Activated CD8-positive, alpha-beta memory T cell treated with anti-CD3 and anti-CD28 coated beads, Interleukin-2, amount 50 U/mL, for 48 hours (primary cell): Measurements from ENCODE around the gene ABCG4.
"Not testable (repeated sequence)": the region's sequence is repeated elsewhere in the genome, so short reads cannot be mapped to it uniquely, and the experiment has no call there.

Experiments
- DNase-seq: peaks from one replicate; pipeline ENCODE4 v3.0.0-alpha.2; 2020

The ABCG4 gene

DNA sequence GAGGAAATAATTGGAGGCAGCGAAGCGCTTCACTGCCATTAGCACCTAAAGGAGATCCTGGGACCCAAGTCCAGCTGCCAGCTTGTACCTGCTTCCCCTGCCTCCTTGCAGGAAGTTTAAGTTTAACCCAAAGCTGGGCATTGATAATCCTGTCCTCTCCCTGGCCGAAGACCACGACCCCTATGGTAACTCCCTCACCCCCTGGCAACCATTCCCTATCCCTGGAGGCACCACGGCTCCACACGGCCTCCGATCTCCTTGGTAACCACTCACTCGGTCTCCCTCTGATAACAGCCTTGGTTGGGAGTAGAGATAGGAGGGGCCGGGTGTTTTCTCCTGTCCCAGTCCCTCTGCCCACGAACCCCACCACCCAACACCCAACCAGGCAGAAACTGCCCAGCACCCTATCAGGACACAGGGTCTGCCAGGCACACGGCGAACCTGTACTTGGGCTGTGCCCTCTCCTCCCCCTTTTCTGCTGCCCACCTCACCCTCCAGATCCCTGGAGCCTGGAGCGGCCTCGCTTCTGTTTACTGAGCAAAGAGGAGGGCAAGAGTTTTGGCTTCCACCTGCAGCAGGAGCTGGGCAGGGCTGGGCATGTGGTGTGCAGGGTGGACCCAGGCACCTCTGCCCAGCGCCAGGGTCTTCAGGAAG lies 37.3 kb downstream of the ABCG4 start:
- DNase-seq: no peak

GRCh38 chr11:119187123-119187892 lies 38.5 kb downstream of the ABCG4 start:
- no peak for DNase-seq

DNA sequence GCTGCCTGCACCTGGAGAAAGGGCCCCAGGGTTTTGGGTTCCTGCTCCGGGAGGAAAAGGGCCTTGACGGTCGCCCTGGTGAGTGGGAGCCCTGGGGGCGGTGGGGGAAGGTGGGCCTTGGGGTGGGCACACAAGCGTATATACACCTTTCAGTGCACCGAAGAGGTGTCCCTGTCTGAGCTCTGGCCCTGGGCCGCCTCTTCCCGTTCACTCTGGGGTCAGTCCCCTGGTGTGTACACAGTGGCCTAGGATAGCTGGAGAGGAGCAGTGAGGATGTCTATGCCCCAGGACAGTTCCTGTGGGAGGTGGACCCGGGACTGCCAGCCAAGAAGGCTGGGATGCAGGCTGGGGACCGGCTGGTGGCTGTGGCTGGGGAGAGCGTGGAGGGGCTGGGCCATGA lies 39.2 kb downstream of the ABCG4 start:
- DNase-seq: no peak

DNA sequence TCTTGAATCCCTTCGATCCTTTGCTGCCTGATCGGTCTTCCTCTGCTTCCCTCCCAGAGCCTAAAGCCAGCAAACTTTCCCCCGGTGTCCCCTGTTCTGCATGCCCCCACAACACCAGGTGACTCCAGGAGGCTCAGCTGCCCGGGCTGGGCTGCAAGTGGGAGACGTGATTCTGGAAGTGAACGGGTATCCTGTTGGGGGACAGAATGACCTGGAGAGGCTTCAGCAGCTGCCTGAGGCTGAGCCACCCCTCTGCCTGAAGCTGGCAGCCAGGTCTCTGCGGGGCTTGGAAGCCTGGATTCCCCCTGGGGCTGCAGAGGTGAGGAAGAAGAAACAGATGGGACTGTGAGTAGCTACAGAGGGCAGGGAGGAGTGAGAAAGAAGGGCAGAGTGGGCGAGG lies 40.0 kb downstream of the ABCG4 start:
- DNase-seq: no peak

DNA sequence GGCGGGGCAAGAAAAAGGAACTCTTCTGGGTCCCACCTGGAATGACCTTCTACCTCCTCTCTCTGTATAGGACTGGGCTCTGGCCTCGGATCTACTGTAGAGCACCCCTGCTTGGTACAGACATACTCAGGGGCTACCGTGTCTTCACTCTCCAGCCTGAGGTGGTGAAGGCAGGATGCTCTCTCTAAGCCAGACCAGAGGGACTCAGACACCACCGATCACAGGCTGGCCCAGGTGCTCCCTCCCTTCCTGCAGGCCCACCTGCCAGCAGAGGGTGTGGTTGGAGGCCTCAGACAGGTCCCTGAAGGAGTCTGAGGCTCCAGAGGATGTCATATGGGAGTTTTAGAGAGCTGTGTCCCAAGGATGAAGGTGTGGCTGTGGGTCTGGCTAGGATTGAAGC lies 40.5 kb downstream of the ABCG4 start:
- no peak for DNase-seq

DNA sequence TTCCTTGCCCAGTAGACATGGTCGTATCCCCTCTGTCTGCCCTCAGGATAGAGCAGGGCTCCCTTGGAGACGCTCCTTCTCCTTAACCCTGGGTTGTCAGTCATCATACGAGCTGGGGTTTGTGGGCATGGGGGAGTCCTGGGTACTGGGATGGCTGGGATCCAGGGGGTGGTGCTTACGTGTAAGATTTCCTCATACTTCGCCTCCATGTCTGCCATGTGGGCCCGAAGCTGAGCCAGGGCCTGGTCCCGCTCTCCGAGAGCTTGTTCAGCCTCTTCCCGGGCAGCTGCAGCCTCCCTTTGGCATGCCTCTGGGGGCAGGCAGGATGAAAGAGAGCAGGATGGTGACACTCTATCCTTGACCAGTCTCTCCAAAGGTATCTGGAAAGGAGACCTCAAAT lies 41.7 kb downstream of the ABCG4 start:
- DNase-seq: no peak

GRCh38 chr11:119191265-119191664 lies 42.4 kb downstream of the ABCG4 start:
- DNase-seq: not testable (repeated sequence)

- no peak for DNase-seq
These were observed 43.3 kb downstream of the ABCG4 start for GRCh38 chr11:119192111-119192510.

GRCh38 chr11:119193001-119193400 lies 44.1 kb downstream of the ABCG4 start:
- DNase-seq: no peak

DNA sequence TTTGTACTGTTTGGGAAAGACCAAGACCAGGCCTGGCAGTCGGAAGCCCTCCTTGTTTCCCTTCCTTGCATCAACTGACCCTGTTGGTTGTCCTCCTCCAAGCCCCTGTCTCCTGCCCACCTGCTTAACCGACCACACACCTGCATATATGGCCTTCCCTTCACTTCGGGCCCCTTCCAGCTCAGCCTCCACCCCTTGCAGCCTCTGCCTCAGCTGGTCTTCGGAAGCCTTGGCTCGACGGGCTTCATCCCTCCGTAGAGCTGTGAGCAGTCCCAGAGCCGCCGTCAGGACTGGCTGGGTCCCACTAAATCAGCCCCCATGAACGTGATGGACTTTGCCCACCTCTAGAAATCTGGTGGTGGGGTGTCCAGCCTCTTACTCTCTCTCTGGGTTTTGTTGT lies 44.8 kb downstream of the ABCG4 start:
- no peak for DNase-seq

DNA sequence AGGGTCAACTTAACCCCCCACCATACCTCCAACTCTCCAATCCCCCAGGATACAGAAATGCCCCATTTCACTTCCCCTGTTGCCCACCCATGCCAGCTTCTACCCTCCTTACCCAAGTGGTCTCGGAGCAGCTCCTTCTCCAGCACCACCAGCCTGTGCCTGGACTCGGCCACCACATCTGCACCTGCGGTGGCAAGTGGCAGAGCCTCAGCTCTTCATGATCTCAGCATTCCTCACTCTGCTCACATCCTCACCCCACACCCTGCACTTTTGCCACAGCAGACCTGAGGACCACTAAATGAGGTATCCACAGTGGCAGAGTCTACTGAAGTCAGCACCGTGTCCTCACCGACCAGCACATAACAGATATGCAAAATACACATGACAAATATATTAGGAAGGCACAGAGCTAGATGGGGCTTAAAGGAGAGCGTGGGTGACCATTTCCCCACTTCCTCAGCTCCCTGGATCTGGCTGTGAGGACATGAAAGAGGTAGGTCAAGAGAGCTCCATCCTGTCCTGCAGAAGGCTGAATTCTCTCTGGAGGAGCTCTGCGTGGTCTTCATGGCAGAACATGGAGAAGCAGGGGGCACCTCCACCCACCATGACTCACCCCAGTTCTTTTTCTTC lies 46.1 kb downstream of the ABCG4 start:
- no peak for DNase-seq

DNA sequence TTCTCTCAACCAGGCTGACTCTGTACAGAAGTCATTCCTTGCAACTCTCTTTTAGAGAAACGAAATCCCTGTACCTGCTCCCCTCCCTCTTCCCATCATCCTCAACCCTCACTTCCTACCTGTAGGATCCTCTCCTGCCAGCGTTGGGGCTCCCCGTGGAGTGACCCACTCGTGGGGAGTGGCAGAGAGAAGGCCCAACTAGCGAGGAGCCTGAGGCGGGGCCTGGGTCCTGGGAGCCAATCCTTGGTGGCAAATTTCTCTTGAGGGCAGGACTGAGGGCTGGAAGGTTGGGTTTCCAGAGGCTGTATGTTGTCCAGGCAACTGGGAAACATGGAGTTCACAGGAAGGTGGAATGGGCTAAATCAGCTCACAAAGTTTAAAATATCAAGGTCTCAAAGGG lies 46.8 kb downstream of the ABCG4 start:
- DNase-seq: no peak

- DNase-seq: no peak
These were observed 48.1 kb downstream of the ABCG4 start for GRCh38 chr11:119196833-119197483.

DNA sequence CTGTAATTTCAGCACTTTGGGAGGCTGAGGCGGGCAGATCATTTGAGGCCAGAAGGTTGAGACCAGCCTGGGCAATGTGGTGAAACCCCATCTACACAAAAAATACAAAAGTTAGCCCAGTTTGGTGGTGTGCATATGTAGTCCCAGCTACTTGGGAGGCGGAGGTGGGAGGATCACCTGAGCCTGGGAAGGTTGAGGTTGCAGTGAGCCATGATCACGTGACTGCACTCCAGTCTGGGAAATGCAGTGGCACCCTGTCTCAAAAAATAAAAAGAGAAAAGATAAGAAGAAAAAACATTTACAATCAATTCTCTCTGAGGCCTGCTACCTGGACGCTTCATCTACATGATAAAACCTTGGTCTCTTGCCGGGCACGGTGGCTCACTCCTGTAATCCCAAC lies 50.1 kb downstream of the ABCG4 start:
- no peak for DNase-seq

DNA sequence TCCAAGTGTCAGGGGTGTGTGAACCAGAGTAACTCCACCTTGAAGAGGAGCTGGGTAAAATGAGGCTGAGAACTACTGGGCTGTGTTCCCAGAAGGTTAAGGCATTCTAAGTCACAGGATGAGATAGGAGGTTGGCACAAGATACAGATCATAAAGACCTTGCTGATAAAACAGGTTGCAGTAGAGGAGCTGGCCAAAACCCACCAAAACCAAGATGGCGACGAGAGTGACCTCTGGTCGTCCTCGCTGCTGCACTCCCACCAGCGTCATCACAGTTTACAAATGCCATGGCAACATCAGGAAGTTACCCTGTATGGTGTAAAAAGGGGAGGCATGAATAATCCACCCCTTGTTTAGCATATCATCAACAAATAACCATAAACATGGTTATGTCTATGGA lies 52.4 kb downstream of the ABCG4 start:
- not testable (repeated sequence) for DNase-seq

DNA sequence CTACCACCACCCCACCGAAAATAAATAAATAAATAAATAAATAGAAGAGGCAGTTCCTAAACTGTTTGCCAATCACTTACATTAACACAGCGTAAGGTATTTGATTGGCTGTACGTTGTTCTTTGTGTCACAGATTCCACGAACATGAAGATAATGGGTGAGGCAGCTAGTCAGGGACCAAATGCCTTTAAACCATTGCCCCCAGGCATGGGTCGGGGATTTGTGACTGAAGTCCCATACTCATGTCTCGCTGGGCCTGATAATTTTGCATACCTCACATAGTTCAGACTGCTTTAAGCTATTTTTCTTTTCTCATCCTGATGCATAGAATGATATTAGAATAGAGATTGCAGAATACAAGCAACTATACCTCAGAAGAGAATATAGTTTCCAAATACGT lies 53.7 kb downstream of the ABCG4 start:
- no peak for DNase-seq

GRCh38 chr11:119204066-119204465 lies 55.2 kb downstream of the ABCG4 start:
- no peak for DNase-seq

DNA sequence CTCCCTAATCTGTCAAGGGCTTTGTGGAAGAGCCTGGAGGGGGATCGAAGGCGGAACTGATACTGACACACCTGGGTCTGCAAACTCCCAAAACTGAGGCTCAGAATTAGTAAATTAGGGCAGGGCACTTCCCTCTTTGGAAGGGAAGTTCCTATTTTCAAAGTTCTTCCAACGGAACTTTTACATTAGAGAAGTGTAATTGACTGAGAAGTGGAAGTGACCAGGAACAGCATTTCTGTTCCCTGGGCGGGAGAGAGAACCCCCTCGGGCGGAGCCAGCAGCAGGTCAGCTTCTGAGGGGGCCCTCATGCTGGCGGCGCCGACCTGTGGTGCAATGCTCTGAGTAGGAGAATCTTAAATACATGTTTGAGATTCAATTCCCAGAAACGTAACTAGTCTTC lies 56.2 kb downstream of the ABCG4 start:
- no peak for DNase-seq

- peak; percentile 100 for DNase-seq
These were observed 57.0 kb downstream of the ABCG4 start, which contains the start of gene CBL for GRCh38 chr11:119205574-119206510. CBL (plus strand) TSS chr11:119206339; CDS start chr11:119206418, 79 bp downstream.

- DNase-seq: peak; percentile 85
These were observed 57.9 kb downstream of the ABCG4 start for GRCh38 chr11:119206511-119207414.

DNA sequence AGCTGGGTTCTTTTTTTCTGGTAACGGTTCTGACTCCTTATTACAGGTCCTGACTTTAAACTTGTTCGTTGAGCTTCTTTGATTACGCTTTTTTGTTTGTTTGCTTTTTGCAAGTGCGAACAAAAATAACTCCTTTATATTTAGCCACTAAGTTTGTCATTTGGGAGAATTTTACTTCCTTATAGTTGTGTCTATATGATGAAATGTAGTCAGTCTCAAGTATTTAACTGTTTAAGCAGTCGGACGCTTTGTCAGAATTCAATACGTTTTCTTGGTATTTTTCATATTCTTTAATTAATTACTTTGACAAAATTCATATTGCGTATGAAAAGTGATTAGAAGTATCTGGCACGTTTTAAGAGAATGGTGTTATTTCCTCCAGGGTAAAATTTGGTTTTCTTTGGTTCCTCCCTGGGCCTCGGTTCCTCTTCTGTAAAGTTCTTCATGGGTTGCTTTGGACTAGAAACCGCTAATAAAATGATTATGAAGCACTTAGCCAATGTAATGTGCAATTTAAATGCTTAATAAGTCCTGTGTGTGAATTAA lies 58.6 kb downstream of the ABCG4 start:
- DNase-seq: no peak
